GM18951 (cell line): ENCODE results near the gene RETREG1.
"Not testable (repeated sequence)": the region's sequence is repeated elsewhere in the genome, so short reads cannot be mapped to it uniquely, and the experiment has no call there.

Experiments
- POLR2A ChIP-seq: IDR thresholded peaks from 4 replicates; pipeline ENCODE4 v1.6.1; 2011; ENCODE audit warnings: mild to moderate bottlenecking; ENCODE audit not compliant: insufficient read length, insufficient read depth; ENCODE audit errors: extremely low read depth
- in situ Hi-C: fragments of 300-500 bp; cut with MboI; formaldehyde crosslinking; loops from one replicate; pipeline ENCODE4 v1.12.0; 2022; ENCODE audit warnings: low sequenced_read_pairs, mixed read lengths, inconsistent platforms; ENCODE audit not compliant: unreplicated experiment

RETREG1 gene

DNA sequence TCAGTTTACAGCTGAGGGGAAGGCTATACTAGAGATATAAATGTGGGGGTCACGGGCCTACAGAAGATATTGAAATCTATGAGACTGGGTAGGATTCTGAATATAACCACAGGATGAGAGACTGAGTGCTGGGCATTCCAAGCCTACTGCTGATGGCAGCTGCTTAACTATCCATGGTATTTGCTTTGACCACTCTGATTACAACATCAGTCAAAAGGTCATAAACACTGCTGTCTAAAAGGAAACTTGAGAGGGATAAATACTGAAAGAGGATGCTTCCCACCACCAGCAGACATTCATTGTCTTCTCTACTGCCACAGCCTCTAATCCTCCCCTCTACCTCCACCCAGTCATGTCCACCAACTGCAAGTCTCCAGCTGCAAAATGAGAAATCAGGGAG lies 155.0 kb downstream of the RETREG1 start:
- no peak for TF ChIP-seq POLR2A
- in situ Hi-C loops = loop anchor here (25.0 kb wide), 1 partner anchor 299 kb away; no protein-coding TSS in a partner anchor

DNA sequence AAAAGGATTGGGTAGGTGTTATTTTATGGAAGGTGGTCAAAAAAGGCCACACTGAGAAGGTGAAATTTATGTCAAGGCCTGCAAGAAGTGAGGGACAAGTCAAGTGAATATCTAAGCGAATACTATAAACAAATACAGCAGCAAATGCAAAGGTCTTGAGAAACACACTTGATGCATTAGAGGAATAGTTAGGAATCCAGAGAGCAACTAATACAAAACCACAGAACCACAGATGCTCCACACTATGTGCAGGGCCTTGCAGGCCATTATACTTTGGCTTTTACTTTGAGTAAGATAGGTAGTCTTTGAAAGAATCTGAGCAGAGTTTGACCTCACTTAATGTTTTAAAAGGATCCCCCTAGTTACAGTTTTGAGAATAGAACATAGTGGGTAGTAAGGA lies 155.8 kb downstream of the RETREG1 start:
- in situ Hi-C loops = loop anchor here (25.0 kb wide), 1 partner anchor 299 kb away; no protein-coding TSS in a partner anchor
- TF ChIP-seq POLR2A = no peak

DNA sequence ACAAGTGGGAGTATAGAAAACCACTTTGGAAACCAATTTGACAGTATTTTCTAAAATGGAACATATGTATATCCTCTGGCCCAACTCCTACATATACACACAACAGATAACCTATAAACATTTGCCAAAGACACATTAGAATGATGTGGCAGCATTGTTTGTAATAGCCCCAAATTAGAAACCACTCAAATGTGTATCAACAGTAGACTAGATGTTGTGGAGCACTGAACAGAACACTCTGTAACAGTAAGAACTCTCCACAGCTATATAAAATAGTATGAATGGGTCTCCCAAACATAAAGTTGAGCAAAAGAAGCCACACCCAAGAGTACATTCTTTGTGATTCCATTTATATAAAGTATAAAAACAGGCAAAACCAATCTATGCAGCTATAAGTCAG lies 157.3 kb downstream of the RETREG1 start:
- in situ Hi-C loops = loop anchor here (25.0 kb wide), 1 partner anchor 297 kb away; no protein-coding TSS in a partner anchor
- TF ChIP-seq POLR2A = no peak

DNA sequence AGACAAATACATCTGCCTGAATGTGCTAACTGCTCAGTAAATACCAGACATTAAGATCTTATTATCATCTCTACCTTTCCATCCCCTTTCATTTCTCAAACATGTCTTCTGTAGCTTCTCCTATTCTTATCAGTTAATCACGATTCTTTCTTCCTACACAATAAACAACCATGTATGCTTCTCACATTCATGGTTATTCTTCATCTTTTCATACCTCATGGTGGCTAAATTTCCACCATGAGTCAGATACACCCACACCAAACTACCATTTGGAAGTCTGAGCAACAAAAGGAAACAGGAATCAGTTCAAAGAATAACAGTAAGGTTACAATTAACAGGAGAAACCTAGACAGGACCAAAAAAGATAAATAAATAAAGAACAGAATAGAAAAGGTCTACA lies 158.9 kb downstream of the RETREG1 start:
- no peak for TF ChIP-seq POLR2A
- in situ Hi-C loops = loop anchor here (25.0 kb wide), 1 partner anchor 296 kb away; no protein-coding TSS in a partner anchor

DNA sequence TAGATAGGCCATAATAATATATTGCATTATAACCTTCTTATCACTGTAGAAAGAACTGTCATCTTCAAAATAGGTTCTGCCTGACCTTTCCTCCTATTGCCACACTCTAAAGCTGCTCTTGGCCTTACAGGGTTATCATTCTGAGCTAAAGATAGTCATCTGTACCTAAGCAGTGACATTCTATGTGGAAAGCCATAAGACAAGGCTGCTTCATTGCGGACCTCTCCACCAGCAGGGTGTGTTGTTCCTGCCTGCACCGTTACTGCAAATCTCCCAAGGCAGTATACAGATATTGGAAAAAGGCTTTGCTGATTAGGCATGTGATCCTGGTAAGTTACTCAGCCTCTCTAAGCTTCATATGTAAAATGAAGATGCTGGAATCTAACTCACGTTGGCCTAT lies 159.3 kb downstream of the RETREG1 start:
- in situ Hi-C loops = loop anchor here (25.0 kb wide), 1 partner anchor 295 kb away; no protein-coding TSS in a partner anchor

DNA sequence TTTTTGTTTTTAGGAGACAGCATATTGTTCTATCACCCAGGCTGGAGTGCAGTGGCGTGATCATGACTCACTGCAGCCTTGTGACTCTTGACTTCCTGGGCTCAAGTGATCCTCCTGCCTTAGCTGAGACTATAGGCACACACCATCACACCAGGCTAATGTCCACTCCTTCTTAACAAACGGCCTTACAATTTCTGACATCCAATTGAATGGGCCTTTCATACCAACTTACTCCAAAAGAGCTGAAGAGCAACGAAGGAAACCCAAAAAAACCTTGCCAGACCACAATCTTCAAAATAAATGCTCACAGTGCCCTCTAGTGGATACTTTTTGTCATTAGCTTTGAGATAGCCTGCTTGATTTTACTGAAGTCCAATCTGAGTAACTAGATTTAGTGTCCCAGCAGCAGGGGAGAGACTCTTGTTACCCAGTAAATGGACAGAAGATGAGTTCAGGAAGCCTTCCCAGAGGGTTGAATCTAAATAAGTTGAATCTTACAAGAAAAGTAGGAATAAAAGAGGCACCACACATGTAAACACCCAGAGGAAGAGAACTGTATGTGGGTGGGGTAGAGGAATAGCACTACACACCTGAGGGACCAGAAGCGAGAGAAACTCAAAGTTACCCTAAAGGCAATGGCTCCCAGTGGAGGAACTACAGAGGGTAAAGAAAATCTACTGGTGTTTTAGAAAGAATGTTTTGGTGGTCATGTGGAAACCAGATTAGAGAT lies 160.5 kb downstream of the RETREG1 start:
- no peak for TF ChIP-seq POLR2A
- in situ Hi-C loops = loop anchor here (25.0 kb wide), 1 partner anchor 294 kb away; no protein-coding TSS in a partner anchor

More for the DNA sequence above, 159.3 kb downstream of the RETREG1 start:
- TF ChIP-seq POLR2A = no peak

DNA sequence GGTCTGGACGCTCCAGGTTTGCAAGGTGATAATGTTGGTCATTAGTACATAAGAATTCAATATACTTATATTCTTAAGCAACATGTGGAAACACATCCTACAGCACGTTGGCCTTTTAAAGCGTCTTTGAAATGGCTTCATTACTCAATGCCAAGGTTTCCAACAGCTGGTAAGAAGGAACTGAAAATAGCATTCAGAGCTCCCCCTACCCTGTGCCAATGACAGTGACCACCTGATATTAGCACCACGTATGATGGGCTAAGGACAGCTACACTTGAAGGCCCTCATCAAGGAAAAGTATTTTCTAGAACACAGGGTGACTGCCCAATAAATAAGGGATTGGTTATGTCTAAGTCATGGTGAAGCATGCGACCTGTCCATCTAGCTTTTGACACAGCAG lies 161.1 kb downstream of the RETREG1 start:
- no peak for TF ChIP-seq POLR2A
- in situ Hi-C loops = loop anchor here (25.0 kb wide), 1 partner anchor 293 kb away; no protein-coding TSS in a partner anchor

DNA sequence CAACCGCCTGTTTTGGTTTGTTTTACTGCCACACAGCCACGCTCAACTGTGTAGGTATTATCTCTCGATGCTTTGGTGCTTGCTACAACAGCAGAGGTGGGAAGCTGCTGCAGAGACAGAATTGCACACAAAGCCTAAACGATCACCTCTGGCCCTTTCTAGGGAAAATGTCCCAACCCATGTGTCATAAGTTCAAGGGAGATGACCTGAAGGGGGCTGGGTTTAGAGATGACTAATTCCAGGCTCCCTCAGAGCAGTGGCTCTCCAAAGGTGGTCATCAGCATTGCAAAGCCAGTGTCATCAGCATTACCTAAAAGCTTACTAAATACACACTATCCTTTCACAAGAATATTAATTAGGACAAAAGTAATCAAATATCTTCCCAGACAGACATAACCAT lies 162.1 kb downstream of the RETREG1 start:
- no peak for TF ChIP-seq POLR2A
- in situ Hi-C loops = loop anchor here (25.0 kb wide), 1 partner anchor 292 kb away; no protein-coding TSS in a partner anchor

DNA sequence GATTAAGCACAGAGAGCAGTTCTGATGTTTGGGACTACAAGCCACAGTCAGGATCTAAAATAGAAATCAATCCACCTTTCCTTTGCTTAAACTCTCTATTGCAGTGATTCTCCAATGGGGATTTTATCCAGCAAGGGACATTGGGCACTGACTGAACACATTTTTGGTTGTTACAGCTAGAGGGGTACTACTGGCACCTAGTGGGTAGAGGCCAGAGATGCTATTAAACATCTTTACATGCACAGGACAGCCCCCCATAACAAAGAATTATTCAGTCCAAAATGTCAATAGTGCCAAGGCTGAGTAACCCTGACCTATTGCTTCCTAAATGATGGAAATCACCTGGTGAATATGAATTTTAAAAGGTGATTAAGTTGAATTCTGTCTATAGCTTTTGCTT lies 163.2 kb downstream of the RETREG1 start:
- in situ Hi-C loops = loop anchor here (25.0 kb wide), 1 partner anchor 291 kb away; no protein-coding TSS in a partner anchor

DNA sequence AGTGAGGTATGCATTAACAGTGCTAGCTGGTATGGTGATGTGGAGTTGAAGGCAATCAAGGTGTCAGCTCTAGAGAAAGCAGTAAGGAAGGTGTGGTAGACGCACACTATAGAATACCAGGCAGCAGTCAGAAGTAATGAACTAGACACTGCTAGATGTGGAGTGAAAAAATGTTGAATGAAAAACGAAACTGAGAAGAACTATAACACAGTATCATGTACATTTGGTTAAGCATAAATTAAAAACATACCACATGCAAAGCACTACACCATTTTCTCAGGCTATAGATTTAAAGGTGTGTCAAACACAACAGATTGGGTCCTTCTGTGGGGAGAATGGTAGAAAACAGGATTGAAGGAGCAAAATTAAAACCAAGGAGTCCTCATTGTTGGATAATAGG lies 166.6 kb downstream of the RETREG1 start:
- TF ChIP-seq POLR2A = no peak
- in situ Hi-C loops = loop anchor here (25.0 kb wide), 1 partner anchor 288 kb away; no protein-coding TSS in a partner anchor

More for the DNA sequence above, 163.2 kb downstream of the RETREG1 start:
- TF ChIP-seq POLR2A = no peak

DNA sequence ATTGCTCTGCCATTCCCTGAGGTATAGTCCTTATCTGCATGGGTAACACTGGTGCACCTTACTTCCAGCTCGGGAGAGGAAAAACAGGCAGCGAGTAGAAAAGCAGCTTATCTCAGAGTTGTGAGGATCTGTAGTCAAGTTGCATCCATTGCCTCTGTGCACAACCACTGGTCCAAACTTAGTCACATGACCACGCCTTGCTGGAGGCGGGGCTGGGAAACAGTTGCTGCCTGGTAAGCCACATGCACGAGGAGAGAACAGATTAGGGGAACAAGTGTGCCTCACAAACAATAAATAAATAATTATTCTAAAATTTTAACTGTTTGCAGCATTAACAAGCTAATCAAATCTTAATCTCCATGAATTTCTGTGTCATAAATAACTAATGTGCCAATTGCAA lies 169.8 kb downstream of the RETREG1 start:
- in situ Hi-C loops = no loop called here
- TF ChIP-seq POLR2A = no peak

DNA sequence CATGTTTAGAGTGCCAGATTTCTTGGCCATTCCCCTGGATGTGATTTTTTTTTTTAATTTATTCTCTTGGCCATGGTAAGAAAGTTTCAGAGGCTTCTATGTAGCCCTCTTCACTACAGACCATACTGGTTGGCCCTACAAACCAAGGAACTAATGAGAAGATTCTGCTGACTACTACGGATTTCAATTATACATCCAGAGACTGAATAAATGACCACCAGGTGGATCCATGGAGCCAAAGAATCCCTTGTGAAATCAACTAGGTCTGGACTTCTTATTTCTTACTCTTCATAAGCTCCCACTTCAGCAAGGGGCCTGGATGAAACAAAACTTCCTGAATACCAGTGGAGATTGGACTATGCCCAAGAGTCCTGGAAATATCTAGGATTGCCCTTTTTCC lies 178.8 kb downstream of the RETREG1 start:
- in situ Hi-C loops = no loop called here
- TF ChIP-seq POLR2A = no peak

DNA sequence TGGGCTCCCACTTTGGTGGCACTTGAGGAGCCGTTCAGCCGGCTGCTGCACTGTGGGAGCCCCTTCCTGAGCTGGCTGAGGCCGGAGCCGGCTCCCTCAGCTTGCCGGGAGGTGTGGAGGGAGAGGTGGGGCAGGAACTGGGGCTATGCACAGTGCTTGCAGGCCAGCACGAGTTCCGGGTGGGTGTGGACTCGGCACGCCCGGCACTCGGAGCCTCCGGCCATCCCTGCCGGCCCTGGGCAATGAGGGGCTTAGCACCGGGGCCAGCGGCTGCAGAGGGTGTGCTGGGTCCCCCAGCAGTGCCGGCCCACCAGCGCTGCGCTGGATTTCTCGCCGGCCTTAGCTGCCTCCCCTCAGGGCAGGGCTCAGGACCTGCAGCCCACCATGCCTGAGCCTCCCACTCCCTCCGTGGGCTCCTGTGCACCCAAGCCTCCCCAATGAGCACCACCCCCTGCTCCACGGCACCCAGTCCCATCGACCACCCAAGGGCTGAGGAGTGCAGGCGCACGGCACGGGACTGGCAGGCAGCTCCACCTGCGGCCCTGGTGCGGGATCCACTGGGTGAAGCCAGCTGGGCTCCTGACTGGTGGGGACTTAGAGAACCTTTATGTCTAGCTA lies 180.6 kb downstream of the RETREG1 start:
- in situ Hi-C loops = not testable (repeated sequence)

DNA sequence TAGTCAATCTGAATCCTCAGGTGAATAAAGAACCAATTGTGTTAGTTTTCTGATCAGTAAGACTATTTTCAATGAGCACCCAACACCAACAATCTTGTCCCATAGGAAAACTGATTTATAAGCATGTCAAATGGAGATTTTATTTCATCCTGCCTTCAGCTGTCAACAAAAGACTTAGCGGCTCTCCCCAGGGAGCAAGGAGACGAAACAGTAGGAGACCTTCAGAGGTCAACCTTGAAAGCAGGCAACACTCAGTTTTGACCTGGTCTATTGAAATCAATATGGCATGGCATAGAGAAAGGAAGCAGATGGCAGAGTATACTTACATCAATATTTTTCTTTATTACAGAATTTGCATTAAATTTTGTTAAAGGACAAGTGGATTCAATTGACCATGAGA lies 185.3 kb downstream of the RETREG1 start:
- in situ Hi-C loops = no loop called here
- no peak for TF ChIP-seq POLR2A
